ENCODE results near the gene AGPAT1. TPM values are rescaled to one million over a fixed set of nuclear protein-coding genes. Genes with fewer than 3 reads are reported as not detected.
"Not testable (repeated sequence)": the region's sequence is repeated elsewhere in the genome, so short reads cannot be mapped to it uniquely, and the experiment has no call there.

The AGPAT1 gene
- total RNA-seq, 2 experiments from 2014 or later: 30.8 to 33.6 TPM

GRCh38 chr6:32208996-32209395, 33.1 kb upstream of the AGPAT1 start:
- no peaks in the 10 kb centered on the region for H3K27me3 Mint-ChIP-seq
- DNase-seq: no peak
- no peak overlapping the region for H3K4me3 Mint-ChIP-seq
- H3K36me3 Mint-ChIP-seq: no peaks in the 10 kb centered on the region
- no peak overlapping the region for H3K27ac Mint-ChIP-seq
- no peaks in the 10 kb centered on the region for H3K4me1 Mint-ChIP-seq
- no peaks in the 10 kb centered on the region for H3K9me3 Mint-ChIP-seq

GRCh38 chr6:32204268-32204715, 28.4 kb upstream of the AGPAT1 start:
- no peaks in the 10 kb centered on the region for H3K36me3 Mint-ChIP-seq
- DNase-seq: no peak
- H3K27me3 Mint-ChIP-seq: no peaks in the 10 kb centered on the region
- no peak overlapping the region for H3K27ac Mint-ChIP-seq
- H3K4me3 Mint-ChIP-seq: no peak overlapping the region
- H3K4me1 Mint-ChIP-seq: no peaks in the 10 kb centered on the region
- no peaks in the 10 kb centered on the region for H3K9me3 Mint-ChIP-seq

GRCh38 chr6:32203426-32204267, 27.8 kb upstream of the AGPAT1 start:
- no peaks in the 10 kb centered on the region for H3K4me1 Mint-ChIP-seq
- no peak overlapping the region for H3K27ac Mint-ChIP-seq
- no peaks in the 10 kb centered on the region for H3K9me3 Mint-ChIP-seq
- H3K36me3 Mint-ChIP-seq: no peaks in the 10 kb centered on the region
- no peak overlapping the region for H3K4me3 Mint-ChIP-seq
- no peak for DNase-seq
- H3K27me3 Mint-ChIP-seq: no peaks in the 10 kb centered on the region

GRCh38 chr6:32202186-32202585, 26.3 kb upstream of the AGPAT1 start:
- no peaks in the 10 kb centered on the region for H3K27me3 Mint-ChIP-seq
- no peak overlapping the region for H3K4me3 Mint-ChIP-seq
- H3K4me1 Mint-ChIP-seq: no peaks in the 10 kb centered on the region
- no peaks in the 10 kb centered on the region for H3K9me3 Mint-ChIP-seq
- H3K27ac Mint-ChIP-seq: no peak overlapping the region
- no peaks in the 10 kb centered on the region for H3K36me3 Mint-ChIP-seq
- no peak for DNase-seq

- Mint-ChIP-seq H3K27ac (no peak overlapping the region), H3K27me3 (no peaks in the 10 kb centered on the region), H3K4me1 (peaks cover 5% of the 10 kb centered on the region), H3K36me3 (no peaks in the 10 kb centered on the region), H3K4me3 (no peak overlapping the region), H3K9me3 (no peaks in the 10 kb centered on the region)
- DNase-seq: no peak
Measured at GRCh38 chr6:32200711-32201475, 25.0 kb upstream of the AGPAT1 start.

GRCh38 chr6:32198866-32199265, 23.0 kb upstream of the AGPAT1 start:
- no peak overlapping the region for H3K4me3 Mint-ChIP-seq
- H3K27me3 Mint-ChIP-seq: no peaks in the 10 kb centered on the region
- DNase-seq: no peak
- no peak overlapping the region for H3K27ac Mint-ChIP-seq
- peaks cover 18% of the 10 kb centered on the region for H3K4me1 Mint-ChIP-seq
- peaks cover 2% of the 10 kb centered on the region for H3K36me3 Mint-ChIP-seq
- H3K9me3 Mint-ChIP-seq: no peaks in the 10 kb centered on the region

GRCh38 chr6:32198345-32198696, 22.4 kb upstream of the AGPAT1 start:
- DNase-seq: no peak
- Mint-ChIP-seq H3K27me3 (no peaks in the 10 kb centered on the region), H3K4me1 (peaks cover 24% of the 10 kb centered on the region), H3K9me3 (no peaks in the 10 kb centered on the region), H3K27ac (no peak overlapping the region), H3K36me3 (peaks cover 2% of the 10 kb centered on the region), H3K4me3 (no peak overlapping the region)

GRCh38 chr6:32196682-32197616, 21.1 kb upstream of the AGPAT1 start:
- H3K27ac Mint-ChIP-seq: peak overlapping the region; percentile 99
- no peak for DNase-seq
- H3K4me3 Mint-ChIP-seq: peak overlapping the region; percentile 96
- no peaks in the 10 kb centered on the region for H3K27me3 Mint-ChIP-seq
- H3K36me3 Mint-ChIP-seq: peaks cover 3% of the 10 kb centered on the region
- no peaks in the 10 kb centered on the region for H3K9me3 Mint-ChIP-seq
- peaks cover 31% of the 10 kb centered on the region for H3K4me1 Mint-ChIP-seq

GRCh38 chr6:32195902-32196681, 20.2 kb upstream of the AGPAT1 start:
- Mint-ChIP-seq H3K4me1 (peaks cover 31% of the 10 kb centered on the region), H3K27ac (peak overlapping the region; percentile 99), H3K4me3 (peak overlapping the region; percentile 96), H3K27me3 (no peaks in the 10 kb centered on the region), H3K9me3 (no peaks in the 10 kb centered on the region), H3K36me3 (peaks cover 6% of the 10 kb centered on the region)
- DNase-seq: peak; percentile 78

- H3K36me3 Mint-ChIP-seq: peaks cover 8% of the 10 kb centered on the region
- peak overlapping the region; percentile 99 for H3K27ac Mint-ChIP-seq
- peak overlapping the region; percentile 96 for H3K4me3 Mint-ChIP-seq
- peak; percentile 100 for DNase-seq
- no peaks in the 10 kb centered on the region for H3K27me3 Mint-ChIP-seq
- no peaks in the 10 kb centered on the region for H3K9me3 Mint-ChIP-seq
- peaks cover 33% of the 10 kb centered on the region for H3K4me1 Mint-ChIP-seq
Measured at GRCh38 chr6:32195652-32195901, 19.7 kb upstream of the AGPAT1 start.

GRCh38 chr6:32194825-32195651, 19.2 kb upstream of the AGPAT1 start:
- peaks cover 8% of the 10 kb centered on the region for H3K36me3 Mint-ChIP-seq
- peaks cover 33% of the 10 kb centered on the region for H3K4me1 Mint-ChIP-seq
- no peaks in the 10 kb centered on the region for H3K9me3 Mint-ChIP-seq
- peak overlapping the region; percentile 91 for H3K4me3 Mint-ChIP-seq
- no peak for DNase-seq
- peak overlapping the region; percentile 94 for H3K27ac Mint-ChIP-seq
- no peaks in the 10 kb centered on the region for H3K27me3 Mint-ChIP-seq

GRCh38 chr6:32194388-32194787, 18.5 kb upstream of the AGPAT1 start:
- Mint-ChIP-seq H3K27me3 (no peaks in the 10 kb centered on the region), H3K4me3 (peak overlapping the region; percentile 91), H3K36me3 (peaks cover 9% of the 10 kb centered on the region), H3K27ac (peak overlapping the region; percentile 94), H3K4me1 (peaks cover 33% of the 10 kb centered on the region), H3K9me3 (no peaks in the 10 kb centered on the region)
- DNase-seq: no peak

- Mint-ChIP-seq H3K4me1 (peaks cover 41% of the 10 kb centered on the region), H3K27ac (peak overlapping the region; percentile 93), H3K4me3 (peak overlapping the region; percentile 92), H3K36me3 (peaks cover 22% of the 10 kb centered on the region)
- not testable (repeated sequence) for H3K9me3 Mint-ChIP-seq, DNase-seq, H3K27me3 Mint-ChIP-seq
Measured at GRCh38 chr6:32193096-32193495, 17.2 kb upstream of the AGPAT1 start.

GRCh38 chr6:32192608-32193039, 16.7 kb upstream of the AGPAT1 start, which contains the start of gene GPSM3:
Gene GPSM3, minus strand, starts transcription at chr6:32192643. Its CDS starts 130 bp downstream, at chr6:32192513.
- peaks cover 26% of the 10 kb centered on the region for H3K36me3 Mint-ChIP-seq
- no peaks in the 10 kb centered on the region for H3K27me3 Mint-ChIP-seq
- H3K4me1 Mint-ChIP-seq: peaks cover 46% of the 10 kb centered on the region
- peak; percentile 50 for DNase-seq
- peak within 1 kb of the TSS; percentile 93 for H3K27ac Mint-ChIP-seq
- H3K4me3 Mint-ChIP-seq: peak within 1 kb of the TSS; percentile 92
- H3K9me3 Mint-ChIP-seq: no peaks in the 10 kb centered on the region

All from activated naive CD8-positive, alpha-beta T cell treated with anti-CD3 and anti-CD28 coated beads for 36 hours (primary cell).